SK-N-MC (cell line): ENCODE results near the gene COLEC11.

Experiments
- EZH2 ChIP-seq: fragments of 200-600 bp; sonication (generic); IDR thresholded peaks from one replicate; pipeline ENCODE4 v1.6.1; 2017; ENCODE audit warnings: antibody characterized with exemption
- FOXP2 ChIP-seq: optimal IDR thresholded peaks from 2 replicates; pipeline ENCODE3; 2011; ENCODE audit warnings: mild to moderate bottlenecking, moderate library complexity; ENCODE audit not compliant: insufficient read depth; ENCODE audit errors: extremely low read length, control extremely low read depth

GRCh38 chr2:3641841-3642421 lies 47.0 kb downstream of the COLEC11 start:
- TF ChIP-seq FOXP2 = no peak
- no peak for TF ChIP-seq EZH2
